ENCODE measurements around the gene ATP23.

- TF ChIP-seq POLR2A (IDR thresholded peaks at IDR 0.05; ENCODE audit: low read length): no peak
- no peak for TF ChIP-seq GATA1 (IDR thresholded peaks at IDR 0.05; ENCODE audit: low read depth, low read length)
Measured at GRCh38 chr12:58008634-58009033, 67.3 kb downstream of the ATP23 start.
